Thymus (tissue), 11 donors: ENCODE data around the gene KCTD2. TPM values are rescaled to one million over a fixed set of nuclear protein-coding genes. Genes with fewer than 3 reads are reported as not detected.

ENCODE experiments used
- DNase-seq, 9 donors: peaks; one replicate each; pipeline ENCODE4 v3.0.0-alpha.2; 2013; ENCODE audit warnings: low spot score in 9 of 9, low read depth in 6 of 9, missing footprints in 1 of 9
- H3K27ac ChIP-seq, 2 donors: one replicate each; pipeline ENCODE4 v1.5.1; 2013; ENCODE audit warnings: control low read depth in 1 of 2, low read depth in 1 of 2, low read length in 1 of 2, mild to moderate bottlenecking in 1 of 2, moderate library complexity in 1 of 2
- H3K27me3 ChIP-seq, 2 donors: one replicate each; pipeline ENCODE4 v1.5.1; 2013; ENCODE audit warnings: low read length in 1 of 2; ENCODE audit not compliant: control insufficient read depth in 2 of 2, insufficient read depth in 1 of 2
- H3K36me3 ChIP-seq, 2 donors: one replicate each; pipeline ENCODE4 v1.5.1; 2013; ENCODE audit warnings: low read length in 1 of 2, mild to moderate bottlenecking in 1 of 2, moderate library complexity in 1 of 2; ENCODE audit not compliant: control insufficient read depth in 2 of 2, insufficient read depth in 2 of 2
- H3K4me1 ChIP-seq, 2 donors: one replicate each; pipeline ENCODE4 v1.5.1; 2013; ENCODE audit warnings: low read length in 2 of 2; ENCODE audit not compliant: control insufficient read depth in 2 of 2, insufficient read depth in 2 of 2
- H3K4me3 ChIP-seq, 2 donors: one replicate each; pipeline ENCODE4 v1.5.1; 2013; ENCODE audit warnings: low read length in 2 of 2, control low read depth in 1 of 2, mild to moderate bottlenecking in 1 of 2
- H3K9me3 ChIP-seq, 2 donors: one replicate each; pipeline ENCODE4 v1.5.1; 2013; ENCODE audit warnings: low read length in 1 of 2, mild to moderate bottlenecking in 1 of 2; ENCODE audit not compliant: control insufficient read depth in 2 of 2, insufficient read depth in 1 of 2
- WGBS: extraction: QIAGEN DNeasy Blood & Tissue Kit; methylation state at CpG from one replicate; pipeline ENCODE4 v1.1.7; 2013; 5-methylcytosine and 5-hydroxymethylcytosine counted together
- polyA plus RNA-seq: library from polyadenylated mRNA; stranded (reverse); fragments of 200-250 nt; gene quantifications from one replicate; pipeline ENCODE4 v1.2.3, GENCODE V29; 2013
- total RNA-seq: library from RNA; stranded (reverse); fragments of 120-200 nt; gene quantifications from one replicate; pipeline ENCODE4 v1.2.4, GENCODE V29; 2013
- donor health status: healthy.

Gene KCTD2
- total and polyA plus RNA-seq, 2 donors, result 10.0 to 20.4 TPM

GRCh38 chr17:75059369-75060345 is 12.6 kb downstream of the KCTD2 start:
- no peaks in the 10 kb centered on the region for H3K27me3 ChIP-seq
- peaks cover 0 to 5% of the 10 kb centered on the region in 2 donors for H3K4me1 ChIP-seq
- peak in 4 of 9 donors; percentile 33 to 75 (median 42) for DNase-seq
- H3K9me3 ChIP-seq, result no peaks in the 10 kb centered on the region
- peak overlapping the region; percentile 25 to 60 for H3K27ac ChIP-seq
- WGBS, result 68% methylated on average over 25 of the region's 25 CpGs
- H3K36me3 ChIP-seq, result peaks cover 54 to 55% of the 10 kb centered on the region in 2 donors
- no peak overlapping the region for H3K4me3 ChIP-seq

- WGBS, result 98% methylated on average over 26 of the region's 26 CpGs
- Histone ChIP-seq H3K27me3 (no peaks in the 10 kb centered on the region), H3K9me3 (no peaks in the 10 kb centered on the region), H3K36me3 (peaks cover 51 to 62% of the 10 kb centered on the region in 2 donors), H3K4me3 (no peak overlapping the region), H3K27ac (no peak overlapping the region), H3K4me1 (peaks cover 0 to 9% of the 10 kb centered on the region in 2 donors)
- DNase-seq, result no peak
Observed at GRCh38 chr17:75060434-75061054, 13.5 kb downstream of the KCTD2 start.

GRCh38 chr17:75061055-75061438 is 14.0 kb downstream of the KCTD2 start:
- no peaks in the 10 kb centered on the region for H3K9me3 ChIP-seq
- WGBS, result 98% methylated on average over 10 of the region's 10 CpGs
- no peak overlapping the region for H3K4me3 ChIP-seq
- H3K4me1 ChIP-seq, result peaks cover 0 to 13% of the 10 kb centered on the region in 2 donors
- peaks cover 51 to 62% of the 10 kb centered on the region in 2 donors for H3K36me3 ChIP-seq
- no peak overlapping the region for H3K27ac ChIP-seq
- H3K27me3 ChIP-seq, result no peaks in the 10 kb centered on the region
- DNase-seq, result no peak

GRCh38 chr17:75061618-75062017 is 14.6 kb downstream of the KCTD2 start:
- no peak for DNase-seq
- Histone ChIP-seq H3K4me1 (peaks cover 0 to 14% of the 10 kb centered on the region in 2 donors), H3K36me3 (peaks cover 51 to 60% of the 10 kb centered on the region in 2 donors), H3K9me3 (no peaks in the 10 kb centered on the region), H3K27ac (peak overlapping the region in 1 of 2 donors; percentile 20), H3K27me3 (no peaks in the 10 kb centered on the region), H3K4me3 (no peak overlapping the region)
- 98% methylated on average over 8 of the region's 8 CpGs for WGBS

- H3K9me3 ChIP-seq, result no peaks in the 10 kb centered on the region
- 95% methylated on average over 13 of the region's 13 CpGs for WGBS
- no peak for DNase-seq
- H3K4me3 ChIP-seq, result no peak overlapping the region
- H3K4me1 ChIP-seq, result peaks cover 2 to 24% of the 10 kb centered on the region in 2 donors
- H3K27ac ChIP-seq, result no peak overlapping the region
- H3K27me3 ChIP-seq, result no peaks in the 10 kb centered on the region
- H3K36me3 ChIP-seq, result peaks cover 51 to 58% of the 10 kb centered on the region in 2 donors
Observed at GRCh38 chr17:75063201-75063600, 16.2 kb downstream of the KCTD2 start.

- peaks cover 2 to 24% of the 10 kb centered on the region in 2 donors for H3K4me1 ChIP-seq
- DNase-seq, result no peak
- H3K4me3 ChIP-seq, result no peak overlapping the region
- peaks cover 51 to 58% of the 10 kb centered on the region in 2 donors for H3K36me3 ChIP-seq
- WGBS, result 93% methylated on average over 3 of the region's 3 CpGs
- no peaks in the 10 kb centered on the region for H3K9me3 ChIP-seq
- no peak overlapping the region for H3K27ac ChIP-seq
- no peaks in the 10 kb centered on the region for H3K27me3 ChIP-seq
Observed at GRCh38 chr17:75063626-75064025, 16.6 kb downstream of the KCTD2 start.

GRCh38 chr17:75064040-75064439 is 17.0 kb downstream of the KCTD2 start:
- H3K4me1 ChIP-seq, result peaks cover 2 to 24% of the 10 kb centered on the region in 2 donors
- H3K27ac ChIP-seq, result no peak overlapping the region
- H3K27me3 ChIP-seq, result no peaks in the 10 kb centered on the region
- H3K36me3 ChIP-seq, result peaks cover 51 to 58% of the 10 kb centered on the region in 2 donors
- no peaks in the 10 kb centered on the region for H3K9me3 ChIP-seq
- 98% methylated on average over 11 of the region's 11 CpGs for WGBS
- no peak for DNase-seq
- H3K4me3 ChIP-seq, result no peak overlapping the region

GRCh38 chr17:75064460-75064859 is 17.4 kb downstream of the KCTD2 start:
- DNase-seq, result no peak
- no peak overlapping the region for H3K4me3 ChIP-seq
- WGBS, result 96% methylated on average over 8 of the region's 8 CpGs
- H3K27me3 ChIP-seq, result no peaks in the 10 kb centered on the region
- H3K9me3 ChIP-seq, result no peaks in the 10 kb centered on the region
- H3K4me1 ChIP-seq, result peaks cover 2 to 24% of the 10 kb centered on the region in 2 donors
- H3K27ac ChIP-seq, result no peak overlapping the region
- H3K36me3 ChIP-seq, result peaks cover 48 to 55% of the 10 kb centered on the region in 2 donors
